COLO668 (cell line): ENCODE results near the gene ZNF768.
A peak's percentile ranks its signal among the peaks of the same experiment; 100 is the strongest.
"Not testable (repeated sequence)": the region's sequence is repeated elsewhere in the genome, so short reads cannot be mapped to it uniquely, and the experiment has no call there.

Source experiments
- DNase-seq: peaks from one replicate; lab custom pipeline; 2025; ENCODE audit not compliant: unreplicated experiment; lab: John Stamatoyannopoulos, UW

The ZNF768 gene

GRCh38 chr16:30556125-30556473, 29.7 kb upstream of the ZNF768 start:
- DNase-seq = peak; percentile 57

GRCh38 chr16:30555315-30556124, 29.2 kb upstream of the ZNF768 start:
- DNase-seq = no peak

GRCh38 chr16:30554557-30555314, 28.4 kb upstream of the ZNF768 start:
- DNase-seq = no peak

GRCh38 chr16:30553393-30553899, 27.1 kb upstream of the ZNF768 start:
- no peak for DNase-seq

- no peak for DNase-seq
Observed at GRCh38 chr16:30552956-30553355, 26.6 kb upstream of the ZNF768 start.

- DNase-seq = no peak
Observed at GRCh38 chr16:30551781-30552180, 25.4 kb upstream of the ZNF768 start.

GRCh38 chr16:30548416-30549253, 22.3 kb upstream of the ZNF768 start:
- no peak for DNase-seq

- DNase-seq = no peak
Observed at GRCh38 chr16:30546115-30546514, 19.7 kb upstream of the ZNF768 start.

- no peak for DNase-seq
Observed at GRCh38 chr16:30543067-30543466, 16.7 kb upstream of the ZNF768 start.

- DNase-seq = no peak
Observed at GRCh38 chr16:30541502-30542329, 15.3 kb upstream of the ZNF768 start.

- DNase-seq = not testable (repeated sequence)
Observed at GRCh38 chr16:30540916-30541464, 14.6 kb upstream of the ZNF768 start.

- DNase-seq = not testable (repeated sequence)
Observed at GRCh38 chr16:30539986-30540526, 13.7 kb upstream of the ZNF768 start.

- DNase-seq = no peak
Observed at GRCh38 chr16:30539000-30539964, 12.9 kb upstream of the ZNF768 start.

GRCh38 chr16:30536391-30537024, 10.1 kb upstream of the ZNF768 start:
- not testable (repeated sequence) for DNase-seq

GRCh38 chr16:30535777-30536190, 9.4 kb upstream of the ZNF768 start:
- DNase-seq = peak; percentile 81

- DNase-seq = no peak
Observed at GRCh38 chr16:30535106-30535776, 8.9 kb upstream of the ZNF768 start.

GRCh38 chr16:30534368-30535105, 8.2 kb upstream of the ZNF768 start, which contains the start of gene ZNF747:
Gene ZNF747, minus strand, starts transcription at chr16:30534858. Its CDS starts 179 bp downstream, at chr16:30534679.
- peak; percentile 93 for DNase-seq
